Effector memory CD8-positive, alpha-beta T cell (primary cell): Measurements from ENCODE around the gene NDUFB5.

Source experiments
- ATAC-seq: fragments of 150-1000 bp; cut with Tn5 transposase; replicated peaks from 2 replicates; pipeline ENCODE4 v1.10.0; 2021; ENCODE audit warnings: mild to moderate bottlenecking, moderate library complexity
- DNase-seq, 3 experiments: peaks; one replicate each; pipeline ENCODE4 v3.0.0; 2021
- H3K27ac Mint-ChIP-seq, 2 donors: one replicate each; pipeline ENCODE4 v1.8.0; 2022; ENCODE audit warnings: mild to moderate bottlenecking in 2 of 2, mixed read lengths in 2 of 2, moderate library complexity in 2 of 2
- H3K27me3 Mint-ChIP-seq, 2 donors: one replicate each; pipeline ENCODE4 v1.8.0; 2022; ENCODE audit warnings: mixed read lengths in 2 of 2
- H3K36me3 Mint-ChIP-seq: one replicate; pipeline ENCODE4 v1.8.0; 2022; ENCODE audit warnings: mild to moderate bottlenecking, moderate library complexity, mixed read lengths; ENCODE audit not compliant: insufficient read depth
- H3K4me1 Mint-ChIP-seq, 2 donors: one replicate each; pipeline ENCODE4 v1.8.0; 2022; ENCODE audit warnings: low read depth in 2 of 2, mixed read lengths in 2 of 2
- H3K4me3 Mint-ChIP-seq, 2 donors: one replicate each; pipeline ENCODE4 v1.8.0; 2022; ENCODE audit warnings: mild to moderate bottlenecking in 2 of 2, mixed read lengths in 2 of 2, moderate library complexity in 2 of 2
- H3K9me3 Mint-ChIP-seq, 2 donors: one replicate each; pipeline ENCODE4 v1.8.0; 2022; ENCODE audit warnings: mixed read lengths in 2 of 2

Gene NDUFB5

DNA sequence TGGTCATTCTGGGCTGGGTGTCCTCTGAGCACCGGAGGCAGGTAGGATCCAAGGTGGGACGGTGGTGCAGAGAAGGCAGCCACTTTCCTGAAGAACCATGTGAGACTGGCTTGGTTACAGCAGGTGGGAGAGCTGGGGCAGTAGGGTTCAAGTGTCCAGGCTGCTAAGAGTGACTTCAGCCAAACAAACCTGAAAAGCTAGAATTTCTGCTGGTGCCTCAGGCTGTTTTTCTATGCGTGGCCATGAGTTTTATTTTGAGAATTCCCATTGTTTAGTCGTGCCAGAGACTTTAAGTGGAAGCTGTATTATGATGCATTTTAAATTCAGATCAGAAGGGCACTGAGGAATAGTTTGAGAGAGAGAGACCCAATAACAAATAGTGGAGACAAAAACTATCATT lies 68.3 kb downstream of the NDUFB5 start:
- Mint-ChIP-seq H3K36me3 (no peaks in the 10 kb centered on the region), H3K27me3 (no peaks in the 10 kb centered on the region), H3K9me3 (no peaks in the 10 kb centered on the region), H3K4me3 (no peak overlapping the region), H3K27ac (no peak overlapping the region), H3K4me1 (peaks cover 6 to 23% of the 10 kb centered on the region in 2 donors)
- DNase-seq (no peak), ATAC-seq (no peak)

DNA sequence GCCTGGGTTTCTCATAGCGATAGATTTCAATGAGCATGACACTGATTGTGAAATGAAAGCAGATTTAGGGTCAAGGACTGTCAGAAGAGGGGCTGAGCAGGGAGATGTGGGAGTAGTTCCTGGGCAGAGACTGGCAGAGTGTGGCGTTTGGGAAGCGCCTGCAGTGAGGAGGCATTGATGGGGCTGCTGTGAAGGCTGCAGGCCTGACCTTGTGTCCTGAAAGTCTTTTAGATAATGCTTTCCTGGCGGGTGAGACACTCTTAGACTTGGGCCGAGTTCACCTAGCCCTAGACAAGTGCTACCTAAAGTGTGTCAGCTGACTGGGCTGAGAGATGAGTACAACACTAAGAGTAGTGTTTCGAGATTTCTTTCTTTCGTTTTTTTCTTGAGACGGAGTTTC lies 68.9 kb downstream of the NDUFB5 start:
- no peaks in the 10 kb centered on the region for H3K27me3 Mint-ChIP-seq
- H3K27ac Mint-ChIP-seq: no peak overlapping the region

DNA sequence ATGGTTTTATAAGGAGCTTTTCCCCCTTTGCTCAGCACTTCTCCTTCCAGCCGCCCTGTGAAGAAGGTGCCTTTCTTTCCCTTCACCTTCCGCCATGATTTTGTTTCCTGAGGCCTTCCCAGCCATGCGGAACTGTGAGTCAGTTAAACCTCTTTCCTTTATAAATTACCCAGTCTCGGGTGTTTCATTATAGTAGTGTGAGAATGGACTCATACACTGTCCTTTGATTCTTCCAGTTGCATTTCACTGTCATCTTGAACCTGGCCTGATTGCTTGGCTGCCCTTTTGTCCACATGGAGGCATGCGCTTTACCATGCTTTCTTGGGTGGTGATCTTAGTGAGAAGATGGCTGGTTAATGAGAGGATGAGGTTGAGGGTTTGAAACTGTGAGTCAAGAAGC lies 71.5 kb downstream of the NDUFB5 start:
- no peak for ATAC-seq
- no peaks in the 10 kb centered on the region for H3K9me3 Mint-ChIP-seq
- no peak for DNase-seq
- H3K4me1 Mint-ChIP-seq: peaks cover 0 to 10% of the 10 kb centered on the region in 2 donors
- no peak overlapping the region for H3K4me3 Mint-ChIP-seq
- H3K27ac Mint-ChIP-seq: no peak overlapping the region
- H3K36me3 Mint-ChIP-seq: no peaks in the 10 kb centered on the region
- no peaks in the 10 kb centered on the region for H3K27me3 Mint-ChIP-seq

More for the DNA sequence above, 68.9 kb downstream of the NDUFB5 start:
- H3K9me3 Mint-ChIP-seq: no peaks in the 10 kb centered on the region
- H3K4me1 Mint-ChIP-seq: peaks cover 4 to 21% of the 10 kb centered on the region in 2 donors
- ATAC-seq (no peak), DNase-seq (no peak)
- H3K36me3 Mint-ChIP-seq: no peaks in the 10 kb centered on the region
- no peak overlapping the region for H3K4me3 Mint-ChIP-seq
